Measurements from ENCODE around the gene RSRC1.

- no peak for TF ChIP-seq POLR2A (IDR thresholded peaks at IDR 0.05; ENCODE audit: low read length)
- TF ChIP-seq GATA1 (IDR thresholded peaks at IDR 0.05; ENCODE audit: low read depth, low read length): no peak
Observed at GRCh38 chr3:158313338-158313927, 203.5 kb downstream of the RSRC1 start.
